HEK293 (cell line): ENCODE measurements around the gene SHC4.

ENCODE experiments used
- CTCF ChIA-PET: fragments of 350-600 bp; formaldehyde crosslinking; extraction: SDS; loops from one replicate; lab custom pipeline; 2021; ENCODE audit warnings: antibody characterized with exemption; lab: Yijun Ruan, JAX
- POLR2A ChIA-PET: fragments of 300-600 bp; formaldehyde crosslinking; extraction: SDS; loops from one replicate; lab custom pipeline; 2020; ENCODE audit warnings: antibody characterized with exemption, inconsistent platforms; lab: Yijun Ruan, JAX
- H3K27ac ChIP-seq: fragments of 200-500 bp; sonication (Bioruptor generic); 2 replicates; pipeline ENCODE4 v1.5.1; 2014; ENCODE audit warnings: low read depth, low read length, control low read depth, inconsistent platforms; ENCODE audit errors: extremely low read depth
- H3K36me3 ChIP-seq, 2 experiments: fragments of 200-500 bp in 1 of 2; sonication (Bioruptor generic) in 1 of 2; 1 replicate in 1 of 2; 2 replicates in 1 of 2; pipeline ENCODE4 v1.5.1; 2014 to 2017; ENCODE audit warnings: inconsistent platforms in 2 of 2, low read length in 2 of 2; ENCODE audit not compliant: control insufficient read depth in 2 of 2, insufficient read depth in 1 of 2
- H3K4me1 ChIP-seq: fragments of 200-500 bp; sonication (Bioruptor generic); 2 replicates; pipeline ENCODE4 v1.5.1; 2014; ENCODE audit warnings: mild to moderate bottlenecking, low read length, inconsistent platforms; ENCODE audit not compliant: control insufficient read depth, insufficient read depth
- H3K4me3 ChIP-seq: 2 replicates; pipeline ENCODE4 v1.5.1; 2011; ENCODE audit warnings: low read depth, mild to moderate bottlenecking, control low read depth, low read length, moderate library complexity
- H3K9me3 ChIP-seq: fragments of 200-500 bp; sonication (Bioruptor generic); 2 replicates; pipeline ENCODE4 v1.5.1; 2014; ENCODE audit warnings: low read depth, low read length, inconsistent platforms; ENCODE audit not compliant: control insufficient read depth, insufficient read depth
- BCL11A ChIP-seq: fragments of 450-650 bp; formaldehyde crosslinking; IDR thresholded peaks from 2 replicates; pipeline ENCODE4 v1.5.1; 2016; ENCODE audit warnings: low read depth, missing biosample characterization, missing genetic modification characterization
- GFI1B ChIP-seq: fragments of 450-650 bp; formaldehyde crosslinking; IDR thresholded peaks from 2 replicates; pipeline ENCODE4 v1.5.1; 2016; ENCODE audit warnings: missing biosample characterization, missing genetic modification characterization
- GLI2 ChIP-seq: fragments of 450-650 bp; formaldehyde crosslinking; IDR thresholded peaks from 2 replicates; pipeline ENCODE4; 2017; ENCODE audit warnings: missing biosample characterization, missing genetic modification characterization, low read depth, borderline replicate concordance
- HIC1 ChIP-seq: fragments of 450-650 bp; formaldehyde crosslinking; IDR thresholded peaks from 2 replicates; pipeline ENCODE4 v1.5.1; 2016; ENCODE audit warnings: missing biosample characterization, missing genetic modification characterization
- HOXA7 ChIP-seq: sonication (generic); formaldehyde crosslinking; IDR thresholded peaks from 2 replicates; pipeline ENCODE4 v1.8.1; 2022; ENCODE audit warnings: missing genetic modification reagents, borderline replicate concordance
- KLF1 ChIP-seq: fragments of 450-650 bp; formaldehyde crosslinking; IDR thresholded peaks from 2 replicates; pipeline ENCODE4 v1.5.1; 2016; ENCODE audit warnings: missing biosample characterization, missing genetic modification characterization
- MZF1 ChIP-seq: fragments of 450-650 bp; formaldehyde crosslinking; IDR thresholded peaks from 2 replicates; pipeline ENCODE4 v1.5.1; 2017; ENCODE audit warnings: missing biosample characterization, missing genetic modification characterization, borderline replicate concordance
- REST ChIP-seq: fragments of 450-650 bp; formaldehyde crosslinking; IDR thresholded peaks from 2 replicates; pipeline ENCODE4 v1.5.1; 2016; ENCODE audit warnings: missing biosample characterization, missing genetic modification characterization
- TCF7L2 ChIP-seq: IDR thresholded peaks from 2 replicates; pipeline ENCODE4 v1.6.1; 2011; ENCODE audit warnings: low read depth, mild to moderate bottlenecking, inconsistent platforms, low read length, moderate library complexity, borderline replicate concordance
- ZFP37 ChIP-seq: fragments of 450-650 bp; formaldehyde crosslinking; IDR thresholded peaks from 2 replicates; pipeline ENCODE4 v1.5.1; 2016; ENCODE audit warnings: missing biosample characterization, missing genetic modification characterization
- ZNF114 ChIP-seq: fragments of 450-650 bp; formaldehyde crosslinking; IDR thresholded peaks from 2 replicates; pipeline ENCODE4 v1.5.0; 2017; ENCODE audit warnings: missing biosample characterization, missing genetic modification characterization
- ZNF624 ChIP-seq: fragments of 450-650 bp; formaldehyde crosslinking; IDR thresholded peaks from 2 replicates; pipeline ENCODE4 v1.5.1; 2017; ENCODE audit warnings: missing biosample characterization, missing genetic modification characterization
- ZNF670 ChIP-seq: fragments of 450-650 bp; formaldehyde crosslinking; IDR thresholded peaks from 2 replicates; pipeline ENCODE4 v1.5.1; 2016; ENCODE audit warnings: missing biosample characterization, missing genetic modification characterization, low read depth
- ZNF692 ChIP-seq: fragments of 450-650 bp; formaldehyde crosslinking; IDR thresholded peaks from 2 replicates; pipeline ENCODE4 v1.5.1; 2016; ENCODE audit warnings: missing biosample characterization, missing genetic modification characterization
- ZSCAN18 ChIP-seq: fragments of 450-650 bp; formaldehyde crosslinking; IDR thresholded peaks from 2 replicates; pipeline ENCODE4 v1.5.1; 2016; ENCODE audit warnings: missing biosample characterization, missing genetic modification characterization
- TF ChIP-seq, protein P1 (sequence below): fragments of 450-650 bp; formaldehyde crosslinking; IDR thresholded peaks from 2 replicates; pipeline ENCODE4 v1.5.1; 2016; ENCODE audit warnings: missing biosample characterization, missing genetic modification characterization, low read depth

Gene SHC4

GRCh38 chr15:48832648-48833047 lies 131.1 kb downstream of the SHC4 start (continued):
- no peak for TF ChIP-seq REST
- no peak for TF ChIP-seq ZNF670
- TF ChIP-seq ZFP37 (tag by site-specific recombination): no peak
- no peak for TF ChIP-seq ZSCAN18
- no peak for TF ChIP-seq HOXA7
- no peak for TF ChIP-seq MZF1 (tag by site-specific recombination)

DNA sequence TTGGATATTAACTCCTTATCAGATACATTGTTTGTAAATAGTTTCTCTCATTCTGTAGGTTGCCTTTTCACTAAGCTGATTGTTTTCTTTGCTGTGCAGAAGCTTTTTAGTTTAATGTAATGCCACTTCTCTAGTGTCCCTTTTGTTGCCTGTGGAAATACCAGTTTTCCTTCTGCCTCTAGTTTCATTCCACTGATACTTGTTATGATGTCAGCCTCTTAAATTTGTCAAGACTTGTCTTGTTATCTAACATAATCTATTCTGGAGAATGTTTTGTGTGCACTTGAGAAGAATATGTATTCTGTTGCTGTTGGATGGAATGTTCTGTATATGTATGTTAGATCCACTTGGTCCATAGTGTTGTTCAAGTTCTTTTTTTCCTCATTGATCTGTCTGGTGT lies 134.8 kb downstream of the SHC4 start:
- Histone ChIP-seq H3K9me3 (no peaks in the 10 kb centered on the region), H3K27ac (no peak overlapping the region), H3K36me3 (no peaks in the 10 kb centered on the region), H3K4me1 (no peaks in the 10 kb centered on the region), H3K4me3 (no peak overlapping the region)
- TF ChIP-seq TCF7L2 (no peak), HIC1 (no peak), ZNF624 (tag by site-specific recombination) (no peak), ZNF692 (no peak), KLF1 (tag by site-specific recombination) (no peak)
- TF ChIP-seq, protein P1, sequence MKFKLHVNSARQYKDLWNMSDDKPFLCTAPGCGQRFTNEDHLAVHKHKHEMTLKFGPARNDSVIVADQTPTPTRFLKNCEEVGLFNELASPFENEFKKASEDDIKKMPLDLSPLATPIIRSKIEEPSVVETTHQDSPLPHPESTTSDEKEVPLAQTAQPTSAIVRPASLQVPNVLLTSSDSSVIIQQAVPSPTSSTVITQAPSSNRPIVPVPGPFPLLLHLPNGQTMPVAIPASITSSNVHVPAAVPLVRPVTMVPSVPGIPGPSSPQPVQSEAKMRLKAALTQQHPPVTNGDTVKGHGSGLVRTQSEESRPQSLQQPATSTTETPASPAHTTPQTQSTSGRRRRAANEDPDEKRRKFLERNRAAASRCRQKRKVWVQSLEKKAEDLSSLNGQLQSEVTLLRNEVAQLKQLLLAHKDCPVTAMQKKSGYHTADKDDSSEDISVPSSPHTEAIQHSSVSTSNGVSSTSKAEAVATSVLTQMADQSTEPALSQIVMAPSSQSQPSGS (tag by site-specific recombination): no peak
- ChIA-PET POLR2A (no interaction called here), CTCF (no interaction called here)

- POLR2A ChIA-PET: no interaction called here
- Histone ChIP-seq H3K4me3 (no peak overlapping the region), H3K4me1 (no peaks in the 10 kb centered on the region), H3K9me3 (no peaks in the 10 kb centered on the region), H3K27ac (no peak overlapping the region), H3K36me3 (no peaks in the 10 kb centered on the region)
- TF ChIP-seq GFI1B (tag by site-specific recombination) (no peak), BCL11A (tag by site-specific recombination) (no peak), ZNF114 (tag by site-specific recombination) (no peak), GLI2 (tag by site-specific recombination) (no peak)
- CTCF ChIA-PET: no interaction called here
Observed at GRCh38 chr15:48828471-48828870, 135.2 kb downstream of the SHC4 start.
